HG03571 (cell line): ENCODE measurements around the gene C16orf86.

Experiments
- ATAC-seq: cut with Tn5 transposase; IDR thresholded peaks from one replicate; pipeline ENCODE4 v1.9.1; 2021; ENCODE audit not compliant: unreplicated experiment

Gene C16orf86

GRCh38 chr16:67665598-67665997 is 1.0 kb upstream of the C16orf86 start:
- no peak for ATAC-seq

GRCh38 chr16:67666032-67666551 is 522 bp upstream of the C16orf86 start:
- no peak for ATAC-seq

DNA sequence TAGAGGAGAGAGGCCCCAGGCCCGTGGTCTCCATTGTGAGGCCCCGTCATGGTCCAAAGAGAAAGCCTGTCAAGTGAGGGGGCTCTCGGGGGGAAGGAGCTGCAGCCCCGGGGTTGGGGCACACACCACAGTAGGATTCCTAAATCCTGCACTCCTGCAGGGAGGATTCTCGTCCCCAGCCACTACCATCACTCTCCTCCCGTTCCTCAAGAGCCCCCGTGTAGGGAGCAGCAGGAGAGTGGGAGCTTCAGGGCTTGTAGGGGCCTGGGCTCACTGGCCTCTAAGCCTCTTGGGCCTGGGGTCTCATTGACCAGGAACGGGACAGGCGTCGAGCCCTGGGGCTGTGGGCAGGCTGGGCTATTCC is 821 bp downstream of the C16orf86 start:
- ATAC-seq = no peak

DNA sequence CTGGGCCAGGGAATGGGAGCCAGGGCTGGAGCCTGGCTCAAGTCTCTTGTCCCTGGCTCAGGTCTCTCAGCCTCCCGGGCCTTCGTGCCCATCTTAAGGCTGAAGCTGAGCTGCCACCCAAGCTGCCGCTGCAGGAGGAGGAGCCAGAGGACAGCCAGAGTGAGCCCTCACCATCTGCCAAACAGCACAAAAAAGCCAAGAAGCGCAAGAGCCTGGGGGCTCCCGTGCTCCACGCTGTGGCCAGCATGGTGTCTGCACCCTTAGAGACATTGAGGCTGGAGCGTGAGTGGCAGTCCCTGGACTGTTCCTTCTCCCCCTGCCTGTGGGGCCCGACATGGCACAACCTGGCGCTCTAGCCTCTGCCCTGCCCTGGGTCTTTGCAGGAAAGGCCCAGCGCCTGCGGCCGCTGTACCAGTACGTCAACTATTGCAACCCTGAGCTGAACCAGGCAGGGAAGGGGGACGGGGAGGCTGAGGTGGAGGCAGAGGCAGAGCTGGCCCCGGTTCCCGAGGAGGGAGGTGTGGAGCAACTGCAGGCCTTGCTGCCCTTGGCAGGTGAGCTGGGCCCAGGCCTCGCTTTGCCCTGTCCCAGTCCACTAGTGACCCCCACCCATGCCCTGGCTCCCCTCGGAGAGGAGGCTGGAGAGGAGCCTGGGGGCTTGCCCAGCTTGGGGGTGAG is 1.3 kb downstream of the C16orf86 start:
- ATAC-seq = peak; percentile 52

GRCh38 chr16:67668495-67669157 is 2.0 kb downstream of the C16orf86 start:
- no peak for ATAC-seq

DNA sequence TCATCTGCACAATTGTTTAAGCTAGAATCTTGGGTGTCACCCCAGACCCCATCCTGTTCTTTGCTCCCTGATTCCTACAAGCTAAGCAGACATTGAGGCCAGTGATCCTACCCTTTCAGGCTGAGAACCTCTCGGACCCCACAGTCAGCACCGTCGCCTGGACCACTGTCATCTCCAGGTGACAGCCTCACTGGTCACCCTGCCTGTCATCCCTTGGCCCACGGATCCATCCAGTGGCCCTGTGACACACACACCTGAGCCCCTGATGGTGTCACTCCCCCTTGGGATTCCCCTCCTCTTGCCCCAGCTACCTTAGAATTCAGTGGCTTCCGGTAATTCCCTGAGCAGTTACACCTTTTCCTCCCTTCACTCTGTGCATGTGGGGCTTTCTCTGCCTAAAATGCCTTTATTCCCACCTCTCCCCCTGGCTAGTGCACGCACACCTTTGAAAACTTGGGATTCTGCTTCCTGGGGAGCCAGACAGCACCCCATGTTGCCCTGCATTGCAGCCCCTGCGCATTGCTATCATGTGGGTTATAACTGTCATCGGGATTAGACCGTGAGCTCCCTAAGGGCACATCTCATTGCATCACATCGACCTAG is 3.0 kb downstream of the C16orf86 start:
- ATAC-seq = no peak

DNA sequence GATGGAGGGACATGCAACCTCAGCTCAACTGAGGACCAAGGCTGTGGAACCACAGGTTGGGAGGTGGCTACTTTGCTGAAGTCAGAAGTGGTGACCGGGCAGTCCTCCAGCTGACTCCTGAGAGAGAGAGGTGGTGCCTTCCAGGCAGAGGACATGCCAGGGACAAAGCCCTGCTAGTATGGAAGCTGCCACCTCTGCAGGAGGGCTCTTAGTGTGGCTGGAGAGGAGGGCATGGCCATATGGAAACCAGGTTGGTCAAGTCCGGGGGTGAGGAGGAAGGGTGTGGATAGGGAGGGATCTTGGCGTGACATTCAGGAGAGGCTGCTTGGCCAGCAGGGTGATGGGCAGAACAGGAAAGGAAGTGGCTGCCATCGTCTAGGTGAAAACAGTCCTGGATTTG is 5.7 kb downstream of the C16orf86 start:
- ATAC-seq = no peak

DNA sequence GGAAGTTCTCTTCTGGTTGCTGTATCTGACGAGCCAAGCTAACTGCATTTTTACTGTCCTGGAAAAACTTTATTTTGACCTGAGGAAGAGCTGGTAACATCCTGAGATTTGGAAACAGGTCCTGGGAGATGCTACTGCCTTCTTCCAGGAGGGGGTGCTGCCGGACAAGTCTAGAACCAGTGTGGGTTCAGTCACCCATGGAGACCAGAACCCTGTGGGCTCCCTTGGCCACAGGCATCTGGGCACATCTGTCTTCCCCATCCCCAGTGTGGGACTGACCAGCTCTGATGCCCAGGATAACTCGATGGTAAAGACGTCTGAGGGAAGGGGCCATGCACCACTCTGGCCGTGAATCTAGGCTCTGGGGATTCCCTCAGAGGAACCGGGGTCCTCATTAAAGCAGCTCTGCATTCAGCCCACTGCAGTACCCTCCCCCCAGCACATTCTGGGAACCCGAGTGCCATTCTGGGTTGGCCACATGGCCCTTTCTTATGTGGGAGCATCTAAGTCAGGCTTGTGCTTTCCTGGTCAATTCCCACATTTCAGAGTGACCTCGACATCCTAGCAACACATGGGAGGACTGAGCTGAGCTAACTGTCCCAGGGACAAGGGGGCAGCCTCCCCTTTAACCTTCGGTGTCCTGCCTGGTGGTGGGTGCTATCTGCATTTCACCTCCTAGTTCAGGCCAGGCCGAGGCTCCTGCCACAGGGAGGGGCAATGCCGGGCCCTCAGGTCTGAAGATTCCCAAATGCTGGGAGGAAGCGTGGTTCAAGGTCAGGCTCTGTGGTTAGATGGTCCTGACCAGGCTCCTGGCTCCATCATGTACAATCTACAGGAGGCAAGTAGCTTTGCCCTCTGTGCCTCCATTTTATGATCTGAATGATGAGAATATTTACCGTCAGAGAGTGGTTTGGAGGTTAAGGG is 6.4 kb downstream of the C16orf86 start:
- ATAC-seq = no peak

- ATAC-seq = no peak
Observed at GRCh38 chr16:67673712-67674580, 7.3 kb downstream of the C16orf86 start.

DNA sequence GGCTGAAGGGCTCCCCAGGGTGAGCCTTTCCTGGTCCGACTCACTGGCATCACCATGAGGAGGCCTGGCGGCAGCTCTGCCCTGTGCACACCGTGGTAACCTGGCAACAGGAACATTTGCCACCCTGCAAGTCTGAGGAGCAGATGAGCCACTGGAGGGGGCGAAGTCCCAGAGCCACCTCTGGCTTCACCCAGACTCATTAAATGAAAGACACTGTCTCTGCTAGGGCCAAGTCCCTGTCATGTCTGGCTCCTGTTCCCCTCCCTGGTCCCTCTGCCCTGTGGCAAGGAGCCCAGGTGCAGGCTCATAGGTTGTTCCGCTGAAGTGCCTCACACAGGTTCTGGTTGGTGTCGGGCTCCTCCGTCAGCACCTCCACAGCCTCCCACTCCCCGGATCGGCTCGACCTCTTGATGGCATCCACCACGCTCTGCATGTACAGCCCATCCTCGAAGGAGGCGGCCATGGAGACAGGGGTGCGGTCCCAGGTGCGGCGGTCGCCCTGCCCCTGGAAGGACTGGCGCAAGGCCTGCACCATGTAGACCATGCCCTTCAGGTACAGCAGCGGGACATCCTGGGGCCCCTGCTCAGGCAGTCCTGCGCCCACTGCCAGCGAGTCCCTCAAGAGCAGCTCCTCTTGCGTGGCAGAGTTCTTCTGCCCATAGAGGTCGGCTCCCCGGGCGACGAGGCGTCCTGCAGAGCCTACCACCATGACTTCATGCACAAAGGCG is 8.4 kb downstream of the C16orf86 start:
- no peak for ATAC-seq

- ATAC-seq = no peak
Observed at GRCh38 chr16:67675579-67675935, 8.9 kb downstream of the C16orf86 start.

- ATAC-seq = no peak
Observed at GRCh38 chr16:67675999-67676398, 9.4 kb downstream of the C16orf86 start.

DNA sequence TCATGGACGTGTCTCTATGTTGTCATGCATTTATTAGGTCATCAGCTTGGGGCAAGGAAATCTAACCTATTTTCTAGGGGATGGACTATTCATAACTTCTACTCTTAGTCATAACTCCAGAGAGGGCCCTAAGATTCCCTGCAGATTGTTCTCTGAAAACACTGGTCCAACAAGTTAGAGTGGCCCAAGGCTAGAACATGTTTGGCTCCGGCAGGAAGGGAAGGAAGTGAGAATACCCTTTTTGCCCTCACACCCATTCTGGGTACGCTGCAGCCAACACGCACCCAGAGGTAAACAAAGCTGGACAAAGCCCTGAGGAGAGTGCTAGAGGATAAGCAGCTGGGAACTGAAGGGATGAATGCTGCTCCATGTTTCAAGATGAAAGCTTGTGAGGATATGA is 9.9 kb downstream of the C16orf86 start:
- no peak for ATAC-seq

- no peak for ATAC-seq
Observed at GRCh38 chr16:67676939-67677338, 10.3 kb downstream of the C16orf86 start.

GRCh38 chr16:67677712-67678111 is 11.1 kb downstream of the C16orf86 start:
- no peak for ATAC-seq

GRCh38 chr16:67678354-67679023 is 11.9 kb downstream of the C16orf86 start:
- no peak for ATAC-seq

GRCh38 chr16:67679935-67680897 is 13.6 kb downstream of the C16orf86 start:
- no peak for ATAC-seq

- ATAC-seq = no peak
Observed at GRCh38 chr16:67683767-67684166, 17.2 kb downstream of the C16orf86 start.
